B cell (primary cell): Measurements from ENCODE around the gene GLCCI1. TPM values are rescaled to one million over a fixed set of nuclear protein-coding genes. Genes with fewer than 3 reads are reported as not detected.

Experiments
- ATAC-seq: fragments of 200-7000 bp; cut with Tn5 transposase; one replicate; pipeline ENCODE4 v1.10.0; 2021; ENCODE audit warnings: low read depth, mild to moderate bottlenecking, moderate number of reproducible peaks, moderate library complexity
- CTCF ChIA-PET: fragments of 350-600 bp; sonication (Branson Sonifier 250); formaldehyde crosslinking; loops from one replicate; lab custom pipeline; 2021; ENCODE audit warnings: antibody characterized with exemption, inconsistent platforms; lab: Charles Lee
- POLR2A ChIA-PET: fragments of 350-600 bp; sonication (Branson Sonifier 250); formaldehyde crosslinking; loops from one replicate; lab custom pipeline; 2021; ENCODE audit warnings: antibody characterized with exemption; lab: Charles Lee
- DNase-seq: peaks from one replicate; pipeline ENCODE4 v3.0.0; 2013
- H2AFZ ChIP-seq: 2 replicates; pipeline ENCODE4 v1.6.1; 2012; ENCODE audit warnings: mild to moderate bottlenecking, low read depth, low read length; ENCODE audit not compliant: insufficient read depth, poor library complexity, severe bottlenecking
- H3K27ac ChIP-seq, 2 donors: 1 replicate in 1 of 2; 2 replicates in 1 of 2; pipeline ENCODE4 v1.5.1; 2012 to 2013; ENCODE audit warnings: low read length in 2 of 2, mild to moderate bottlenecking in 2 of 2, moderate library complexity in 1 of 2
- H3K27me3 ChIP-seq, 4 experiments: fragments of 200-600 bp in 1 of 4; sonication (generic) in 1 of 4; replicated peaks in 1 of 4; 1 replicate in 2 of 4; 2 replicates in 2 of 4; pipeline versions ENCODE4 v1.6.1 to v1.7.0; 2013 to 2016; ENCODE audit warnings: low read length in 3 of 4, mild to moderate bottlenecking in 2 of 4, mixed read lengths in 1 of 4, moderate library complexity in 1 of 4; ENCODE audit not compliant: insufficient read depth in 4 of 4, control insufficient read depth in 3 of 4; ENCODE audit errors: control extremely low read depth in 1 of 4
- H3K36me3 ChIP-seq, 2 experiments: replicated peaks in 1 of 2; 1 replicate in 1 of 2; 2 replicates in 1 of 2; pipeline versions ENCODE4 v1.6.1 to v1.7.1; 2013; ENCODE audit warnings: low read length in 1 of 2; ENCODE audit not compliant: insufficient read depth in 2 of 2, control insufficient read depth in 1 of 2; ENCODE audit errors: control extremely low read depth in 1 of 2, extremely low read depth in 1 of 2
- H3K4me1 ChIP-seq, 2 donors: fragments of 200-600 bp in 1 of 2; sonication (generic) in 1 of 2; 1 replicate in 1 of 2; 2 replicates in 1 of 2; pipeline versions ENCODE4 v1.5.1 to v1.6.1; 2013 to 2017; ENCODE audit warnings: low read length in 2 of 2; ENCODE audit not compliant: control insufficient read depth in 2 of 2, insufficient read depth in 2 of 2
- H3K4me2 ChIP-seq: replicated peaks from 2 replicates; pipeline ENCODE3; 2012; ENCODE audit warnings: mild to moderate bottlenecking, low read depth, low read length; ENCODE audit not compliant: poor library complexity, severe bottlenecking
- H3K4me3 ChIP-seq, 5 experiments: fragments of 200-600 bp in 1 of 5; sonication (generic) in 1 of 5; 1 replicate in 3 of 5; 2 replicates in 2 of 5; pipeline versions ENCODE4 v1.5.1 to v1.7.0; 2011 to 2016; ENCODE audit warnings: low read length in 4 of 5, mild to moderate bottlenecking in 4 of 5, low read depth in 2 of 5, control low read depth in 1 of 5, moderate library complexity in 1 of 5; ENCODE audit not compliant: insufficient read depth in 1 of 5; ENCODE audit errors: control extremely low read depth in 1 of 5, extremely low read depth in 1 of 5
- H3K79me2 ChIP-seq: fragments of 200-600 bp; sonication (generic); one replicate; pipeline ENCODE4 v1.6.0; 2016; ENCODE audit warnings: low read length; ENCODE audit not compliant: control insufficient read depth, insufficient read depth
- H3K9ac ChIP-seq: fragments of 200-600 bp; sonication (generic); 2 replicates; pipeline ENCODE4 v1.6.1; 2017; ENCODE audit warnings: mild to moderate bottlenecking, low read length, moderate library complexity
- H3K9me3 ChIP-seq, 3 donors: one replicate each; pipeline versions ENCODE4 v1.6.1 to v1.7.1; 2013; ENCODE audit warnings: low read length in 2 of 3; ENCODE audit not compliant: control insufficient read depth in 2 of 3, insufficient read depth in 1 of 3; ENCODE audit errors: control extremely low read depth in 1 of 3
- H4K20me1 ChIP-seq: 2 replicates; pipeline ENCODE4 v1.6.0; 2012; ENCODE audit warnings: mild to moderate bottlenecking, low read length; ENCODE audit not compliant: insufficient read depth, control insufficient read depth, poor library complexity, severe bottlenecking
- H3K27ac Mint-ChIP-seq: one replicate; pipeline ENCODE4 v1.8.0; 2021; ENCODE audit warnings: mixed read lengths
- H3K27me3 Mint-ChIP-seq: one replicate; pipeline ENCODE4 v1.8.0; 2021; ENCODE audit warnings: mixed read lengths
- H3K4me1 Mint-ChIP-seq: one replicate; pipeline ENCODE4 v1.8.0; 2021; ENCODE audit warnings: mixed read lengths
- H3K4me3 Mint-ChIP-seq: one replicate; pipeline ENCODE4 v1.8.0; 2021; ENCODE audit warnings: mixed read lengths
- H3K9me3 Mint-ChIP-seq: one replicate; pipeline ENCODE4 v1.8.0; 2022; ENCODE audit warnings: mixed read lengths; ENCODE audit not compliant: insufficient read depth
- CTCF ChIP-seq: fragments of 200-600 bp; IDR thresholded peaks from one replicate; pipeline ENCODE4 v1.8.0; 2022; ENCODE audit warnings: antibody characterized with exemption, mild to moderate bottlenecking
- EZH2 ChIP-seq: IDR thresholded peaks from 2 replicates; pipeline ENCODE4 v1.6.1; 2012; ENCODE audit warnings: borderline replicate concordance, low read depth, mild to moderate bottlenecking, moderate library complexity, low read length; ENCODE audit not compliant: insufficient read depth, poor library complexity, severe bottlenecking
- WGBS: methylation state at CpG from one replicate; pipeline ENCODE4 v1.1.5; 2013; ENCODE audit warnings: missing lambda C conversion rate; ENCODE audit not compliant: insufficient coverage; 5-methylcytosine and 5-hydroxymethylcytosine counted together
- intact Hi-C: fragments of 100-400 bp; cut with micrococcal nuclease; formaldehyde crosslinking; loops from one replicate; pipeline ENCODE4 v1.10.0; 2022
- polyA plus RNA-seq: library from polyadenylated mRNA; depleted of rRNA; stranded (reverse); fragments of >200 nt; gene quantifications from 2 replicates; pipeline ENCODE4 v1.2.3, GENCODE V29; 2012
- total RNA-seq, 2 donors: library from RNA; stranded (reverse); fragments of 120-200 nt in 1 of 2; gene quantifications; 1 replicate in 1 of 2; 2 replicates in 1 of 2; pipeline versions ENCODE4 v1.2.3 to v1.2.4, GENCODE V29; 2013 to 2022

The GLCCI1 gene
- total and polyA plus RNA-seq, 2 donors (not counting 1 experiment from before 2014, with no cell fraction given), result 17.7 to 50.3 TPM

GRCh38 chr7:7948232-7948631, 20.4 kb upstream of the GLCCI1 start:
- Mint-ChIP-seq H3K4me3 (no peak overlapping the region), H3K9me3 (no peaks in the 10 kb centered on the region), H3K27me3 (no peaks in the 10 kb centered on the region), H3K27ac (no peak overlapping the region), H3K4me1 (peaks cover 23% of the 10 kb centered on the region)
- Histone ChIP-seq H3K27ac (no peak overlapping the region), H3K4me3 (no peak overlapping the region), H3K36me3 (peaks cover 0 to 2% of the 10 kb centered on the region in 2 experiments), H3K27me3 (no peaks in the 10 kb centered on the region), H3K4me2 (no peak overlapping the region), H4K20me1 (no peaks in the 10 kb centered on the region), H2AFZ (no peak overlapping the region), H3K9ac (no peak overlapping the region), H3K9me3 (no peaks in the 10 kb centered on the region), H3K4me1 (peaks cover 15 to 21% of the 10 kb centered on the region in 2 donors), H3K79me2 (no peaks in the 10 kb centered on the region)
- intact Hi-C loops, result no loop called here
- WGBS, result no CpG with 5 or more reads among the region's 4 CpGs
- no peak for TF ChIP-seq CTCF
- no peak for TF ChIP-seq EZH2
- ChIA-PET POLR2A (no interaction called here), CTCF (no interaction called here)
- DNase-seq (no peak), ATAC-seq (no peak)

GRCh38 chr7:7953806-7954205, 14.8 kb upstream of the GLCCI1 start:
- ChIA-PET POLR2A (no interaction called here), CTCF (interaction anchor here (1.2 kb wide), 1 partner anchor 236 kb away, joined by 3 read pairs; no protein-coding TSS in a partner anchor)
- Mint-ChIP-seq H3K4me1 (no peaks in the 10 kb centered on the region), H3K9me3 (no peaks in the 10 kb centered on the region), H3K27me3 (no peaks in the 10 kb centered on the region), H3K4me3 (no peak overlapping the region), H3K27ac (no peak overlapping the region)
- ATAC-seq, result no peak
- H4K20me1 ChIP-seq, result no peaks in the 10 kb centered on the region
- peaks cover 0 to 4% of the 10 kb centered on the region in 2 experiments for H3K36me3 ChIP-seq
- H2AFZ ChIP-seq, result no peak overlapping the region
- H3K79me2 ChIP-seq, result no peaks in the 10 kb centered on the region
- H3K9me3 ChIP-seq, result no peaks in the 10 kb centered on the region
- intact Hi-C loops, result no loop called here
- no peaks in the 10 kb centered on the region for H3K27me3 ChIP-seq
- no peak overlapping the region for H3K27ac ChIP-seq
- no peak overlapping the region for H3K4me3 ChIP-seq
- no peak overlapping the region for H3K9ac ChIP-seq
- TF ChIP-seq CTCF (no peak), EZH2 (no peak)
- H3K4me1 ChIP-seq, result no peaks in the 10 kb centered on the region
- no peak overlapping the region for H3K4me2 ChIP-seq
- DNase-seq, result no peak
